ENCODE measurements around the gene RNF114. TPM values are rescaled to one million over a fixed set of nuclear protein-coding genes. Genes with fewer than 3 reads are reported as not detected.

The RNF114 gene
- total and polyA plus RNA-seq, 4 donors, result 30.9 to 87.9 (median 40.9) TPM

GRCh38 chr20:50001784-50002311 is 65.7 kb downstream of the RNF114 start:
- no peak for DNase-seq (ENCODE audit: low spot score)
- no peak overlapping the region for H3K9ac ChIP-seq (ENCODE audit: low read depth in 1 of 2, low read length in 2 of 2)
- WGBS, result 91% methylated on average over 9 of the region's 9 CpGs
- H3K36me3 ChIP-seq (ENCODE audit: control insufficient read depth in 4 of 4, insufficient read depth in 3 of 4, low read depth in 1 of 4, low read length in 3 of 4), result no peaks in the 10 kb centered on the region
- H3K27me3 ChIP-seq (ENCODE audit: control insufficient read depth in 4 of 4, insufficient read depth in 4 of 4, low read length in 3 of 4), result peaks cover 0 to 3% (median 0%) of the 10 kb centered on the region in 4 donors
- no peak overlapping the region for H3K4me3 ChIP-seq (ENCODE audit: low read depth in 1 of 3, low read length in 3 of 3)
- no peak overlapping the region for H3K27ac ChIP-seq (ENCODE audit: low read depth in 1 of 2, low read length in 2 of 2)
- no peaks in the 10 kb centered on the region for H3K4me1 ChIP-seq (ENCODE audit: control insufficient read depth in 4 of 4, insufficient read depth in 4 of 4, low read length in 3 of 4)
- TF ChIP-seq FOXA1 (IDR thresholded peaks at IDR 0.05), result no peak
- no peak for TF ChIP-seq SP1 (IDR thresholded peaks at IDR 0.05)
- TF ChIP-seq JUND (IDR thresholded peaks at IDR 0.05), result no peak
- TF ChIP-seq REST (IDR thresholded peaks at IDR 0.05), result no peak
- TF ChIP-seq MAX (IDR thresholded peaks at IDR 0.05), result no peak
- no peak for TF ChIP-seq TAF1 (conservative IDR thresholded peaks at IDR 0.05)
- TF ChIP-seq NR2F2 (IDR thresholded peaks at IDR 0.05), result no peak
- TF ChIP-seq RXRA (IDR thresholded peaks at IDR 0.05), result no peak
- no peak for TF ChIP-seq ZBTB33 (IDR thresholded peaks at IDR 0.05)
- TF ChIP-seq EGR1 (IDR thresholded peaks at IDR 0.05; ENCODE audit: low read depth in 2 of 2), result no peak
- no peak for TF ChIP-seq RAD21 (IDR thresholded peaks at IDR 0.05)
- no peak for TF ChIP-seq FOXA2 (IDR thresholded peaks at IDR 0.05)
- no peak for TF ChIP-seq HNF4G (IDR thresholded peaks at IDR 0.05)
- no peak for TF ChIP-seq CTCF (IDR thresholded peaks at IDR 0.05; ENCODE audit: low read depth, low read length, missing input control)
- TF ChIP-seq HNF4A (conservative IDR thresholded peaks at IDR 0.05), result no peak
- no peak for TF ChIP-seq GABPA (IDR thresholded peaks at IDR 0.05 in 1 of 2, conservative IDR thresholded peaks at IDR 0.05 in 1 of 2)
- TF ChIP-seq ATF3 (IDR thresholded peaks at IDR 0.05), result no peak
- no peak for TF ChIP-seq YY1 (IDR thresholded peaks at IDR 0.05)
- no peaks in the 10 kb centered on the region for H3K9me3 ChIP-seq (ENCODE audit: control insufficient read depth in 4 of 4, low read length in 3 of 4)
